ENCODE data around the gene DDX21.
"Not testable (repeated sequence)": the region's sequence is repeated elsewhere in the genome, so short reads cannot be mapped to it uniquely, and the experiment has no call there.

Gene DDX21

DNA sequence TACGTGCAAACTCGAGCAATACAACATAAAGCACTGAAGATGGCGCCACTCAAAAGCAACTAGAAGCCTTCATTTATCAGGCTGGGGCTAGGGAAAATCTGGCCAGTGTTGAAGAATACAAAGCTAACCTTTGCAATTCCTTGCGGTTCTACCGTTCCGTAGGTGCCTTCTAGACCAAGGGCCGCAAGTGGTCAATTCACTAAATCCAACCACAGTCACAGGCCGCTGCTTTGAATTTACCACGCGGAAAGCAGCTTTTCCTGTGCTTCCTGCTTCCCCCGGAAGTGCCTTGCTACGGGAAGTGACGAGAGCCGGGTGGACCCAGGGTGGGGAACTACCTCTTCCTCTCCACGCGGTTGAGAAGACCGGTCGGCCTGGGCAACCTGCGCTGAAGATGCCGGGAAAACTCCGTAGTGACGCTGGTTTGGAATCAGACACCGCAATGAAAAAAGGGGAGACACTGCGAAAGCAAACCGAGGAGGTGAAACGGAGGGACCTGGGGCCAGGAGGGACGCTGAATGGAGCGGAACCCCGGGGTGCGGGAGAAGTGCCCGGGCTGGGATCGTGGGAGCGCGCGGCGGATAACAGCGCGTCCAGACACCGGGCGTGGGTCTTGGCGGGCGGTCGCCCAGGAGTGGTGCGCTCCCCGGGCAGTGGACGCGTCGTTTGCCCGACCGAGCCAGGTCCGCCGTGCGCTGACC is at the start of gene DDX21:
Gene DDX21, plus strand, starts transcription at position 339 of the 701 bp plus-strand sequence. Its CDS starts 56 bp downstream, at position 395.
- DNase-seq (ENCODE audit: low read depth) = peak; percentile 76

DNA sequence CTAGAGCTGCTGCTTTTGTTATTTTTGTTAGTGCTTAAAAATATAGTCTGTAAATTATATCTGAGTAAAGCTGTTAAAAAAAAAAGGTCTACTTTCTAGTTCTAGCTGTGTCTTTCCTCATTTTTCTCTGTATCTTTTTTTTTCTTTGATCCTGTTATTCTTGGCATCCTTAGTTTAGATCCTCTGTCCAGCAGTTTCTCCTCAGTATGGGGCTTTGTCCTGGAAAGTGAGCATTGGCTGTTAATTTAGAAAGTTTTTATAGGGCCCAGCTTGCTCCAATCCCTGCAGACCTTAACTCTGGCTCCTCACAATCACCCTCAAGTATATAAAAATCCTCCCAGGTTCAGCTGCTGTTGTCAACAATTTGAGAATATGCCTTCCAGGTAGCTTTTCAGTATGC is 31.4 kb upstream of the DDX21 start:
- no peak for DNase-seq (ENCODE audit: low read depth)

DNA sequence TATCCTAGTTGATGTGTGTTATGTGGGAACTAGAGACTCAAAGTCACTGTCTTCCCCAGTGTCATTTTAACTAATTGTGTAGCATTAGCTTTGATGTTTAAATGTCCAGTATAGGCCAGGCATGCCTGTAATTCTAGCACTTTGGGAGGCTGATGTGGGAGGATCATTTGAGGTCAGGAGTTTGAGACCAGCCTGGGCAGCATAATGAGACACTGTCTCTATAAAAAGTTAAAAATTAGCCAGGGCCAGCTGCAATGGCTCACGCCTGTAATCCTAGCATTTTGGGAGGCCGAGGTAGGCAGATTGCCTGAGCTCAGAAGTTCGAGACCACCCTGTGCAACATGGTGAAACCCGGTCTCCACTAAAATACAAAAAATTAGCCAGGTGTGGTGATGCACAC is 30.5 kb upstream of the DDX21 start:
- no peak for DNase-seq (ENCODE audit: low read depth)

GRCh38 chr10:68929157-68929556 is 26.8 kb upstream of the DDX21 start:
- DNase-seq (ENCODE audit: low read depth) = not testable (repeated sequence)

DNA sequence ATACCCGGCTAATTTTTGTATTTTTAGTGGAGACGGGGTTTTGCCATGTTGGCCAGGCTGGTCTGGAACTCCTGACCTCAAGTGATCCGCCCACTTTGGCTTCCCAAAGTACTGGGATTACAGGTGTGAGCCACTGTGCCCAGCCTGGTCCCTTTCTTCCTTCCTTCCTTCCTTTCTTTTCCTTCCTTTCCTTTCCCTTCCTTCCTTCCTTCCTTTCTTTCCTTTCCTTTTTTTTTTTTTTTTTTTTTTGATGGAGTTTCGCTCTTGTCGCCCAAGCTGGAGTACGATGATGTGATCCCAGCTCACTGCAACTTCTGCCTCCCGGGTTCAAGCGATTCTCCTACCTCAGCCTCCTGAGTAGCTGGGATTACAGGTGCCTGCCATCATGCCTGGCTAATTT is 26.1 kb upstream of the DDX21 start:
- not testable (repeated sequence) for DNase-seq (ENCODE audit: low read depth)

- not testable (repeated sequence) for DNase-seq (ENCODE audit: low read depth)
Observed at GRCh38 chr10:68932860-68933259, 23.1 kb upstream of the DDX21 start.

- DNase-seq (ENCODE audit: low read depth) = no peak
Observed at GRCh38 chr10:68934994-68935393, 21.0 kb upstream of the DDX21 start.

GRCh38 chr10:68938117-68938516 is 17.9 kb upstream of the DDX21 start:
- no peak for DNase-seq (ENCODE audit: low read depth)

- no peak for DNase-seq (ENCODE audit: low read depth)
Observed at GRCh38 chr10:68938884-68939283, 17.1 kb upstream of the DDX21 start.

DNA sequence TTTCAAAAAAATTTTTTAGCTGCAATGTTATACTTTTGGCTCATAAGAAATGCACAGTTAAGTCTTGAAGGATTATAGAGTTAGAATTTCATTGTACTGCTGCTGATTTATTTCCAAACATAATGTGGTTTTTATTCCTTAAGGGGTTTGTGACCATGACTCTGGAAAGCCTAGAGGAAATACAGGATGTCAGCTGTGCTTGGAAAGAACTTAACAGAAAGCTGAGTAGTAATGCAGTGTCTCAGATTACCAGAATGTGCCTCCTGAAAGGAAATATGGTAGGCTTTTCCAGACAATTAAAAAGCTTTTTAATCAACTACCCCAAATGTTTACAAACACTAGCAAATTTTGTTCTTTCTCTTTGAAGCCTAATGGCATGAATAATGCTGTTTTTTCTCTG is 15.1 kb upstream of the DDX21 start:
- not testable (repeated sequence) for DNase-seq (ENCODE audit: low read depth)

- DNase-seq (ENCODE audit: low read depth) = no peak
Observed at GRCh38 chr10:68950598-68950997, 5.4 kb upstream of the DDX21 start.

GRCh38 chr10:68954904-68955303 is 1.1 kb upstream of the DDX21 start:
- no peak for DNase-seq (ENCODE audit: low read depth)

DNA sequence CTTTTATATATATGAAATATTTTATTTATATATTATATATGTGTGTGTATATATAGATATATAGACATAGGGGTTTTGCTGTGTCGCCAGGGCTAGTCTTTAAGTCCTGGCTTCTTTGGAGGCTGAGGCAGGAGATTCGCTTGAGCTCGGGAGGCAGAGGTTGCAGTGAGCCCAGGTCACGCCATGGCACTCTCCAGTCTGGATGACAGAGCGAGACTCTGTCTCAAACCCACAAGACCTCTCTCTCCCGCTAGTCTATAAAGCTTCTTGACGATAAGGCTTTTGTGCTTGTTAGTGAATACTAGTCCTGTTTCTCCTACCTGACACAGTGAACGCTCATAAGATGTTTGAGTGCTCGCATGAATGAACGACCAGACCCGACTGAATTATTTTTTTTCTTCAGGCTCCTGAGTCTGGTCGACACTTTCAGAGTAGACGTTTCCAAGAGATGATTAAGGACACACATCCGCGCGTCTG is 577 bp upstream of the DDX21 start:
- DNase-seq (ENCODE audit: low read depth) = no peak

DNA sequence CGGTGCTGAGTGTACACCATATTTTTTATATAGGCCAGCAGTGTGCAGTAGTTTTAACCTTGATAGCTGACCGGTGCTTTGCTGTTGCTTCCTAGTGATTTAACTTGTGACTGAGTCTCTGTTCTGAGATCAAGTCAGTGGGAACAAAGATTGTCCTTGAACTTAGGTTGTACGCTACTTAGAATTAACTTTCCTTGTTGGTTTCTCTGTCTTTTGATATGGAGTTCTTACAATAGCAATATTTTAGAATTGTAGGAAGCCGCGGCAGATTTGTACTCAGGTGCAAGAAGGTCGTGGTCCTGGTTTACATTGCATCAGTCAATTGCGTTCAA is 1.3 kb downstream of the DDX21 start:
- DNase-seq (ENCODE audit: low read depth) = no peak

GRCh38 chr10:68957654-68958053 is 1.7 kb downstream of the DDX21 start:
- DNase-seq (ENCODE audit: low read depth) = no peak

GRCh38 chr10:68959695-68960527 is 3.9 kb downstream of the DDX21 start:
- DNase-seq (ENCODE audit: low read depth) = no peak

GRCh38 chr10:68963151-68963550 is 7.2 kb downstream of the DDX21 start:
- no peak for DNase-seq (ENCODE audit: low read depth)

DNA sequence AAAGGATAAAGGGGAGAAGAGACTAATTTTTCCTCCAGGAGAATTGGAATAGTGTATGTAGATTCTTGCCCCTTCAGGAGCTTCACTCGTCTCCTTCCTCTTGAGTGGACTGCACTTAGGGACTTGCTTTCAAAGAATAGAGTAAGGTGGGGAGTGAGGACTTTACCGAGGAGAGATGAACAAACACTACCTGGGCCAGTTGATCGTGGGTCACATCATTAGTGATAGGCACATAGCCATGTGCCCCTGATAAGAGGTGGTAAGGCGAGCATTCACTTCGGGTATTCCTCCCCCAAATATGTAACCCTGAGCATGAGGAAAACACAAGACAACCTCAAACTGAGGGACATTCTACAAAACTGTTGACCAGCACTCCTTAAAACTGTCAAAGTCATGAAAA is 18.0 kb downstream of the DDX21 start:
- no peak for DNase-seq (ENCODE audit: low read depth)

DNA sequence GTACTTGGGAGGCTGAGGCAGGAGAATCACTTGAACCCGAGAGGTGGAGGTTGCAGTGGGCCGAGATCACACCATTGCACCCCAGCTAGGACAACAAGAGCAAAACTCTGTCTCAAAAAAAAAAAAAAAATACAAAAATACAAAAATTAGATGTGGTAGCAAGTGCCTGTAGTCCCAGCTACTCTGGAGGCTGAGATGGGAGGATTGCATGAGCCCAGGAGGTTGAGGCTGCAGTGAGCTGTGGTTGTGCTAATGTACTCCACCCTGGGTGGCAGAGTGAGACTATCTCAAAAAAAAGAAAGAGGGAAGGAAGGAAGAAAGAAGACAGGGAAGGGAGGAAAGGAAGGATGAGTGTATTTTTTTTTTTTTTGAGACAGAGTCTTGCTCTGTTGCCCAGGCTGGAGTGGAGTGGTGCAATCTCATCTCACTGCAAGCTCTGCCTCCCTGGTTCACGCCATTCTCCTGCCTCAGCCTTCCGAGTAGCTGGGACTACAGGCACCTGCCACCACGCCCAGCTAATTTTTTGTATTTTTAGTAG is 20.0 kb downstream of the DDX21 start:
- DNase-seq (ENCODE audit: low read depth) = not testable (repeated sequence)

GRCh38 chr10:68979738-68980137 is 23.8 kb downstream of the DDX21 start:
- not testable (repeated sequence) for DNase-seq (ENCODE audit: low read depth)

GRCh38 chr10:68981074-68981473 is 25.1 kb downstream of the DDX21 start:
- no peak for DNase-seq (ENCODE audit: low read depth)

DNA sequence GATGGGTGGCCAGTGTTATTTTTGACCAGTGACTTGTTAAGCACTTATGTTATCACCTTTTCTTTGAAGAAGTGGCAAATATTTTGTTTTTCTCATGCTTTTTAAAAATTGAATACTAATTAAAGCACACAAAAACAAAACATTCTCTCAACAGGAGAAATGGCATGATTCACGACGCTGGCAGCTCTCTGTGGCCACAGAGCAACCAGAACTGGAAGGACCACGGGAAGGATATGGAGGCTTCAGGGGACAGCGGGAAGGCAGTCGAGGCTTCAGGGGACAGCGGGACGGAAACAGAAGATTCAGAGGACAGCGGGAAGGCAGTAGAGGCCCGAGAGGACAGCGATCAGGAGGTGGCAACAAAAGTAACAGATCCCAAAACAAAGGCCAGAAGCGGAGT is 26.4 kb downstream of the DDX21 start:
- no peak for DNase-seq (ENCODE audit: low read depth)

- no peak for DNase-seq (ENCODE audit: low read depth)
Observed at GRCh38 chr10:68987611-68988010, 31.6 kb downstream of the DDX21 start.
